HG03066 (cell line): ENCODE data around the gene ARL5A.
A peak's percentile ranks its signal among the peaks of the same experiment; 100 is the strongest.
"Not testable (repeated sequence)": the region's sequence is repeated elsewhere in the genome, so short reads cannot be mapped to it uniquely, and the experiment has no call there.

ENCODE experiments used
- ATAC-seq: cut with Tn5 transposase; IDR thresholded peaks from one replicate; pipeline ENCODE4 v1.9.1; 2021; ENCODE audit warnings: low read depth; ENCODE audit not compliant: unreplicated experiment

Gene ARL5A, protein sequence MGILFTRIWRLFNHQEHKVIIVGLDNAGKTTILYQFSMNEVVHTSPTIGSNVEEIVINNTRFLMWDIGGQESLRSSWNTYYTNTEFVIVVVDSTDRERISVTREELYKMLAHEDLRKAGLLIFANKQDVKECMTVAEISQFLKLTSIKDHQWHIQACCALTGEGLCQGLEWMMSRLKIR

DNA sequence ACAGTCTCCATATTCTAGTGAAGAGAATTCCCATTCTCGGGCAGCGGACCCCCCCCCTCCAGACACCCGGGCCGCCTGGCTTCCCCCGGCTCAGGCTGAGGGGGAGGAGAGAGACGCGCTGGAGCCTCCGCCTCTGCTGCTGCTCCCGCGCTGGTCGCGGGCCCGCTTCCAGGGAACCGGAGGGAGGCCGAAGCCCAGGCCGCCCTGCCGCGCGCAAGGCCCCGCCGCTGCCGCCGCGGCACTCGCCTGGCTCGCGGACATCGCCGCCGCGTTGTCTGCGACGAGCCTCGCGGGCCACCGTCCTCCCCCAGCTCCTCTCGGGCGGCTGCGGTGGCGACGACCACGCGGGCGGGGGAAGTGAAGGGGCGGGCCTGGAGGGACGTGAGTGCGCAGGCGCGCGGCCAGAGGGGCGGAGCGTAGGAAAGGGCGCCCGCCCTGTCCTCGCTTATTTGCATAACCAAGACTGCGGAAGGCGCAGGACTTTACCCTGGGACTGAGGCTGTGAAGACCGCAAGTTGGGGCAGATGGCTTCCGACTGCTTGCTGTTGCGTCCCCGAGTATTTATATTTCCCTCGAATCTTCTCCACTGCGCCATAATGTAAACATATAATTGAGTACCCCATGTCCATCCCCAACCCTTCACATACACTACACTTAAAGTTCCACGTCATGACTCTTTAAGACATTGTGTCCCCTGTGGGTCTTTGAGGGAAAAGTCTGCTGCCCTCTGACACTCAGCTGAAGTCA, at the start of gene ARL5A:
ARL5A (minus strand) TSS at position 279 of the 747 bp plus-strand sequence; CDS start at position 34, 245 bp downstream.
- ATAC-seq, result peak; percentile 95

DNA sequence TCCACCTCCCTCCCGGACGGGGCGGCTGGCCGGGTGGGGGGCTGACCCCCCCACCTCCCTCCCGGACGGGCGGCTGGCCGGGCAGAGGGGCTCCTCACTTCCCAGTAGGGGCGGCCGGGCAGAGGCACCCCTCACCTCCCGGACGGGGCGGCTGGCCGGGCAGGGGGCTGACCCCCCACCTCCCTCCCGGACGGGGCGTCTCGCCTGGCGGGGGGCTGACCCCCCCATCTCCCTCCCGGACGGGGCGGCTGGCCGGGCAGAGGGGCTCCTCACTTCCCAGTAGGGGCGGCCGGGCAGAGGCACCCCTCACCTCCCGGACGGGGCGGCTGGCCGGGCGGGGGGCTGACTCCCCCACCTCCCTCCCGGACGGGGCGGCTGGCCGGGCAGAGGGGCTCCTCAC, 47.4 kb upstream of the ARL5A start:
- not testable (repeated sequence) for ATAC-seq

DNA sequence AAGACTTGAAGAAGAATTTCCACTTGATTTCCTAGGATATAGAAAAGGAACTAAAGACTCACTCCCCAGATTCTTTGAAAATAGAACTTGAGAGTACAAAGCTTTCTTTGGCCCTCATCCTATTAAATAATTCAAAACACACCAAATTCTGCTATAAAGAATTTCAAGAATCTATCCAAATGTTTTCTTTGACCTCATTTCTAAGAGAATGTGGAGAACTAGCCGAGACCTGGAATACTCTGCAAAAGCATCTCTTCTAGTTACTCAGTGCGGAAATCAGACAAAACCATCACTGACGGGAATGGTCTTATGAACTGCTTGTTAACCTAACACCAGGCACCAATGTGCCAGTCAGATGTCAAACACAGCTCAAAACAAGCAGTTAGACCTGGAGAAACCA, 44.2 kb upstream of the ARL5A start:
- ATAC-seq, result no peak

DNA sequence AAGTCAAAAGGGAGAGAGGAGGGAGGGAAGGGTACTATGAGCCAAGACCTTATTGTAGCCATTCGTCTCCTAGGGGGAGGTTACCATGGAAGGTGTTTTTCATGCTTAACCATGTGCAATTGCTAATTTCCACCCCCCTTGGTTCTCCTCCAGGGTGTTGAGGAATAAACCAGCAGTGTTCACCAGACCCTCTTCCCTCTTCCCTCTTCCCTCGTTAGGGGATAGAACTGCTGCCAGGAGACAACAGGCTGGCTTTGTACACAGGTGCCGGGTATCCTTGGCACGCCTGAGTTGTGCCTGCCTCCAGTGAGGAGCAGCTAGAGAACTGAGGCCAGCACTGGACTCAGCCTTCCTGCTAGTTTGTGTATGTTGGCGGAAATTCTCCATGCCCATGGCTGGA, 41.1 kb upstream of the ARL5A start:
- ATAC-seq, result no peak

DNA sequence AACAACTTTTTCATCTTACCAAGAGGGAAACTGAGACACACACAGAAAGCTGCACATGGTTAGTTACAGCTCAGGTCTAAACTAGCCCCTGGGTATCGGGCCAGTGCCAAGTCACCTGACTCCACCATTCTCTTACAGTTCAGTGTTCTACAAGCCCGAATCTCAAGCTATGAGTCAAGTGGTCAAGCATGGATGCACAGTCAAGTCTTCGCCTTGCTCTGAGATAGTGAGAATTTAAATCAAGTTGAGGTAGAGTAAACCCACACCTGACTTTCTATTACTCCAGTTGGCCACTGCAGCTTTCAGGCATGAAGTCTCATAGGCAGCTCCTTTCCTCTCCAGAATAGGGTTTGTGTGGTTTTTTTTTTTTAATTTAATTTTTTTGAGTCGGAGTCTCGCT, 34.5 kb upstream of the ARL5A start:
- peak; percentile 100 for ATAC-seq

DNA sequence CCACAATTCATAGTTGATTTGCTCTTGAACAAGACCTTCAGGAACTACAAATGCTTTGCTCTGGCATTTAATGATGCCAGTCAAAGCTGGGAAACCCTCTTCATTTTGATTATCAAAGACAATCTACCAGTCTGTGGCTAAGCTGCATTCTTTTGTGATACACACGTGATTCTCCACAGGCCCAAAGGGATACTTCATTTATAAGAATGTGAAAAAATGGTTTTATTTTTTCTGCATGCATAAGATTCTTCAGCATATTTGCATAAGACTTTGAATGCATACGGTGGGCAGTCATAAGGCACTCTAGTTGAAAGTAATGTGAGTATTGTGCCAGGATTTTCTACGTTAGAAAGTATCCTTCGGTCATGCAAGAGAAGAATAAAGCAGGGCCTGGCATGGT, 33.0 kb upstream of the ARL5A start:
- ATAC-seq, result no peak

DNA sequence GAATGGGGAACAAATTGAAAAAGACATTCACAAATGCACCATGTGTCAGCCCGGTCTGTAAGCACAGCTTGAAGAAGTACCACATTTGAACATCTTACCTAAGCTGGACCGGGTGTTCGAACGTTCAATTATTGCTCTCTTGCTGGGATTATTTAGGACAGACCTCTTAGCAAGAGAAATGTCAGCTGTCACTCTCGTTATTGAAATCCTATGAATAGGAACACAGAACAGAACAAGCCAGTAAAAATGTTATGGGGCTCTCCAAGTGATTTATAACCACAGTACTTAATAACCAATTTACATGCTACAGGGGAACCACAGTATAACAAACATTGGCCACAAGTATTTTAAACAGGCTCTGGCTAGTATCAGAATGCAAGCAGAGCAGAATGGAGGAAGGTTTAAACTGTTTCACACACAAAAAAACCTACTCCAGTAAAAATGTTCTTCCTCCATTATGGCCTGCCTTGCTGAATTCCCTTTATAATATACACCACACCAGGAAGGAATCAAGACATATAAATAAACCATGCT, 32.5 kb upstream of the ARL5A start:
- no peak for ATAC-seq

DNA sequence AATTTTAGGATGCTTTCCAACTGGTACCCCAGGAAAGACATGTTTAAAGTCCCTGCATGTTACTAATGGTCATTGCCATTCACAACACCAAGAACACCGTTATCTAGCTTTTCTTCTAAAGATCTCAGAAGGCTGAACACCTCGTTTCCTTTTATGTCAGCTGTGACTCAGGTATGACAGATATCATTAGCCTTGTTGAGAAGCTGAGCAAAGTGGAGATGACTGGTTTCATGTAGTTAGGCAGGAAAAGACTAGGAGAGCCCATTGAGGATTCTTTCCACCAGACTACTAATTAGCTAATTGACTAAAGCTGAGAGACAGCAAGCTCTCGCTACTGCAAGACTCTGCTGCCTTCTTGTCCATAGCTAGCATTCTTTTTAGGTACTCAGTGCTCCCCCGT, 32.0 kb upstream of the ARL5A start:
- ATAC-seq, result no peak

DNA sequence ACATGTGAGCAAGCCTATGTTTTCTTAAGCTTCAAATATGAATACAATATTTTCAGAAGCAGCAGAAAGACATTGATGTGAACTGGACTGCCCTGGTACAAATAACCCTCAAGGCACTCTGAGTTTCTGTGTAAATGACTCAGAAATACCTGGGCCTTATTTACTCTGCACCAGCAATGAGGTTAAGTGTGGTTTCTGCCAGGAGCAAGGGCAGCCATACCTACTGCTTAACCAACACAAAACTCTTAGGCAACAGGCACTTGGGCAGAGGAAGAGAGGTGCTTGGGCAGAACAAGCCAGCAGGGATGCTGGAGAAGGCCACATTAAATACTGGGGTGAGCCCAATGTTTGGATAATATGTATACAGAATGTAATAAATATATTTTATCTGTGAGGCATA, 29.4 kb upstream of the ARL5A start:
- no peak for ATAC-seq

DNA sequence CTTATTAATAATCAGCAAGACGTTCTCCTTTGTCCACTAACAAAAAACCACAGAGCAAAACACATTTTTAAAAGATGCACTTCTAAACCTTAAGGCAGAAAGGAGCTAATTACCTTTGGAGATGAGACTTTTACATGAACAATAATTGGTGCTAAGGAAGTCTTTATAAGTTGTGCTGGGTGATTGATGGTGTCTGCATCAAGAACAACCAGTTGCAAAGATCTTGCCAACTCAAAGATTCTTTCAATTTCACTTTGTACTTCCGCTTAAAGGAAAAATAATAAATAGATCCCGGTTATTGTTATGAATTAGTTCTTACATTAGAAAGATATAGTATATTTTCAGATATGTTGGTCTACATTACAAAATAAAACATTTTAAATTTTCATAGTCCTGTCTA, 26.9 kb upstream of the ARL5A start:
- ATAC-seq, result no peak

DNA sequence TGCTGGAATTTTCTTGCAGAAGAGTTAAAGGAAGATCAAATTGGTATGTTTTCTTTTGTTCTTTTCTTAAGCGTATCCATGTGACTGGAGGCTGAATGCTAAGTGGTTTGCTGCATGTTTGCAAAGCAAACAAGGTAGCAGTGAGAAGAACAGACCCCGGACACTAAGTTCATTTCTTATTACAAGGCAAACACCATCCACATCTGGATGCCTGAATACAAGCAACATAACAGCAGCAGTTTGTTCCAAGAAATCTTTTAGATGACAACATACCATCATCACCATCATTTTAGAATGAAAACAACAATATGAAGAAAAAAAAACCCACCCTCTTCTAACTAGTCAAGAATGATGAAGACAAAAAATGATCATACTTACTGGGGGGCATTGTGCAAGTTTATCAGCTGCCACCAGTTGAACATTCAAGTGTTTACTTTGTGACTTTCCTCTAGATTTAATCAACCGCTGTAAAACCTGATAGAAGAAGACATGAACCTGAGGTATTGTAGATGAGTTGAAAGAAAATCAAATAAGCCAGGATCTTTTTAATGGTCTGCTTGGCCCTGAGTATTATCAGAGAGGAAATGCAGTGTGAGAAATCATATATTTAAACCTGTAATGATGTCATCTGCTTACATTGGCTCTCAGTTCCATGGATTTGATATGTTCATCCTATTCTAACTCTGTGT, 25.0 kb upstream of the ARL5A start:
- ATAC-seq, result no peak

DNA sequence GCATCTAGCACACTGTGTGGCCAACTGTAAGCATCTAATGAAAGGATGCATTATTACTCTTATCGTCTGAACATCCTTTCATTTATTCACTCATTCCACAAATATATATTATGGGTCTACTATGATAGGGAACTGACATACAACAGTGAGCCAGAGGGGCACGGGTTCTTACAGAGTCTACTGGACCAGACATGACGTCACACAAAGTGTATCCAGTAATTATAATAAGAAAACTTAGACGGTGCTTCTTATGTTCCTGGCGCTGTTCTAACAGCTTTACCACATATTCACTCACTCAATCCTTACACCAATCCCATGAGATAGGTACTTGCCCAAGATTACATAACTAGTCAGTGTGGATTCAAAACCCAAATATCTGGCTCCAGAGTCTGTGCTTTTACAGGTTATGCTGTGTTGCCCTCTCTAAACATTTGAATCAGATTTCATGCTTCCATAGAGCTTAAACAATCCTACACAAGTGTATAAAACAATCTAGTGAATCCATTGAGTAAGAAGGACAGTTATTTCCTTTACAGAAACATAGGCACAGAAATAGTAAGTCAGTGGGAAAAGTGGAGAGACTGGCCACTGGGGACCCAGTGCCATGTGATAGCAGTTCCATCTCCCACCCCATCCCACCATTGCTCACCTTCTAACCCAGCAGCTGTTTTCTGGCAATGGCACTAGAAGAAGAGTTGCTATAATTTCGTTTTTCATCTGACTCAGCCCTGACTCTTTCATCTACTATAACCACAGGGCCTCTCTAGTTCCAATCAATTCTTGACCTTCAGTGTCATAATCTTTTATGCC, 24.2 kb upstream of the ARL5A start:
- no peak for ATAC-seq

DNA sequence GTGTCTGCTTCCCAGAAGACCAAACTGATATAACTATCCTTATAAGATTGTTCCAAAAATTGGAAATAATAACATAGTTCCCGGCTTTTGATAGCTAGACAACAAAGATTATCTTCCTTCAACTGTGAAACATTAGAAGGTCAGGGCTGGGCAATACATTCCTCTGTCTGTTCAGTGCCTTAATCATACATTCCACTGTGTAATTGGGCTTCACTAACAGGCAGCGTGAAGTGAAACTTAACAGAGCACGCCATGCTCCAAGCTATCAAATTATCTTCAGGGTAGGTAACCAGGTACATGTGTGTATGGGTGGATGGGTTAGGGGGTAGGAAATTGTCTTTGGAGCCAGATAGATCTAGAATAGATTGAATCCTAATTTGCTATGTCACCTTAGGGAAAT, 23.5 kb upstream of the ARL5A start:
- ATAC-seq, result no peak

DNA sequence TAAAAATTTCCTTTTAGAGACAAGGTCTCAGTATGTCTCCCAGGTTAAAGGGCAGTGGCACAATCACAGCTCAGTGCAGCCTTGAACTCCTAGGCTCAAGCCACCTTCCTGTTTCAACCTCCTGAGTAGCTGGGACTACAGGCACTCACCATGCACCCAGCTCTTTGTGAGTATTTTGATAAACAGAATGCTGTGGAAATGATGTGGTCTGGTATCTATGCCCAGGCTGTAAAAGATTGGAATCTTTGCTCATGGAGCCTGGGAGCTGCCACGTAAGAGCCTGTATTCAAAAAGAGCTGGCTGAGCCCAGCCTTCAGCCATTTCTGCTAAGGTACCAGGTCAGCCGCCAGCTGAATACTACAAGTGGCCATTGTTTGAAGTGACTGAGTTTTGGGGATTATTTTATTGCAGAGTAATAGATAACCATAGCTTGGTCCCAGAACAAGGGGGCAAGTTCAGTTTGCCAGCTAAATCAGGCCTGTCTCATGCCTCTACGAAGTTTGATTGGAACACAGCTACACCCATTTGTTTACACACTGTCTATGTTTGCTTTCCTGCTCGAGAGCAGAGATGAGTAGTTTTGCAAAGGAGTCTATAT, 21.3 kb upstream of the ARL5A start:
- ATAC-seq, result no peak

DNA sequence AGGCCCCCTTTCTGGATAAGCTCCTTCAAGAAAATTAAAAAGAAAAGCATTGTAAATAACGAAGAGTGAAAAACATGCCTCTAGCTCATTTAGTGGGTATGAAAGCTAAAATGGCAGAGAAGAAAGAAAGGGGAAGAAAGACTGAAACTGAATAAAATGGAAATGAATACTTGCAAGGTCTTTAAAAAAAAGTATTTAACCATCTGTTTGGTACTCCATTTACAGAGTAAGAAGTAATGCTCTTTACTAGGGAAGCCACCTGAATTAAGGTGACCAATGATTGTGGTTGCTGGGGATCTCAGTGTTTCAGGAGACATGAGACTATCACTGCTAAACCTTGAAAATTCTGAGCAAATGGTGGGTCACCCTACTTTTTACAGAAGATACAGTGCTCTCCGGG, 17.7 kb upstream of the ARL5A start:
- ATAC-seq, result peak; percentile 47

DNA sequence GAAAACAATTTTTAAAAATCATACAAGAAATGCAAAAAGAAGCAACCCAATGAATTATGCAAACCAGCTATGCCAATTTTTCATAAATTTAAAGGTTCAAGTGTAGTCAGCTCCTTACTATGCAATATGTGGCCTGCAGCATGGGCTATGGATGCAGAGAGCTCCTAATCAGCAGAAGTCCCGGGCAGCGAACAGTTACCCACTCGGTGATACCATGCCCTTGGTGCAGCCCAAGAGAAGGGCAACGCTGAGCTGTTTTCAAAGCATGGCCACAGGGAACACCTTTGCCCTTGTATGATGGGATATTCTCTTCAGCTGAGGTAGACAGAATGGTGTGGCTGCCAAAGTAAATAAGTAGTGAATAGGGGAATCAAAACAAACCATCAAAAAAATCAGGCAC, 17.3 kb upstream of the ARL5A start:
- peak; percentile 3 for ATAC-seq

DNA sequence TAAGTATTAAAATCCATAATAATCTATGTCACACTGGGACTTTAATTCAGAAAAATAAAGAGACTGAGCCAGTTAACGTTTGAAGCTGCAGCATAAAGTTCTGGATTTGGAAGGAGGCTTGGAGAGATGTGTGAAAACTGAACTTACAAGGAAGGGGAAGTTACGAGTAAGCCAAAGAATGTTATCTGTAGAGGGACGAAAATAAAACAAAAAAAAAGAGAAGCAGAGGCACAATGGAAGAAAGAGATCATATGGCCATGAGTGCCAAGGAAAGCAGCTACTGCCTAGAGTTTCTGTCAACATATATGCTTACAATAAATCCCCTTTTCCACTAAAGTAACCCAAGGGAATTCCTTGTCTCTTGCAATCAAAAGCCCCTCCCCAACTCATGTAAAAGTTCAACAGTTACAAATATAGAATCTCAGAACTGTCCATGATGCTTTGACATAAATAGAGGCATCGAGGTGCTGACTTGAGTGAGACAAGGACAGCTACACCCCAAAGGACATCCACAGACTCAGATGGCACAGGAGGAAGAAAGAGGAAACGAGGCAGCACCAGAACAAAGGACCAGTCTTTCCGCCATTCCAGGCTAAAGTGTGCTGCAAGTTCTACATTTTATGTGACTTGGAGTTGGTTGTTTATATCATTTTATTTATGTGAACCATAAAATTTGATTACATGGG, 16.1 kb upstream of the ARL5A start:
- ATAC-seq, result no peak

DNA sequence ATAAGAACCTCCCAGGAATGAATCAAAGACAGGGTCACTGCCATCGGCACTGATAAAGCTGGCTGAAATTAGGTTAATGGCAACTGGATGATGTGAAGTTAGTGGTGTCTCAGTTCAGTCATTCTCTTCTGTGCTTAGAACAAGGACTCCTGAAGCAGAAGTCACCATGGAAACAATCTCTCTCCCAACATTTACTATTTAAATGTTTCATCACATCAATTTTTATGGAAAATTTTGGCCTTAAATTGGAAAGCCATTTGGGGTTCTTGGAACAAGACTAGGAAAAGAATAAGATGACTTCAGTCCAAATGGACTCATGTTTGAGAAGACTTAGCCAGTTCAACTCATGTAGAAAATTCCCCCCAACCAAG, 15.5 kb upstream of the ARL5A start:
- ATAC-seq, result no peak

DNA sequence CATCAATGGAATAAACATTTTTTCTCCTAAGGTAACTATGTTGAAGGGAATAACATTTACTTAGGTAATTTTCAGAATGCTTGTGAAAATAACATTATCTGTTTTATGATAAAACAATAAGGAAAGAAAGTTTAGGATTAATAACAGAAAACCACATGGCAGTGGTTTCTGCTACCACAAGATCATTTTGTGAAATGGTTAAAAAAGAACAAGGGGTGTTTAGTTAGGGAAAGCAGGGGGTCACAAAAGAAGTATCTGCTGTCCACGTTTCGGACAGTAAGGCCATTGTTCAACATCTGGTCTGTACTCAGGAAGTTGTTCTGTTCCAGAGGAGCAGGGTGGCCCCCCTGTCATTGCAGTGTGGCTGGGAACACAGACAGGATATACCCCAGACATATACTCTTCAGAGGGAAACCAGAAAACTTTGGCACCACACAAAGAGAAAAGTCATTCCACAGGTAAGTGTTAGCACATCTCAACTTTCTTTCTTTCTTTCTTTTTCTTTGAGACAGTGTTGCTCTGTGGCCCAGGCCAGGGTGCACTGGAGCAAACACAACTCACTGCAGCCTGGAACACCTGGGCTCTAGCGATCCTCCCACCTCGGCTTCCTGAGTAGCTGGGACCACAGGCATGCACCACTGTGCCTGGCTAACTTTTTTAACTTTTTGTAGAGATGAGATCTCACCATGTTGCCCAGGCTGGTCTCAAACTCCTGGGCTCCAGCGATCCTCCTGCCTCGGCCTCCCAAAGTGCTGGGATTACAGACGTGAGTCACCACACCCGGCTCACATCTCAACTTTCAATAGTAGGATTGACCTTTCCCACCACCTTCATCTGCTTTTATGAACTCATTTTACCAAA, 14.8 kb upstream of the ARL5A start:
- no peak for ATAC-seq
